Measurements from ENCODE around the gene ZNF664. TPM values are rescaled to one million over a fixed set of nuclear protein-coding genes. Genes with fewer than 3 reads are reported as not detected.

The ZNF664 gene
- total RNA-seq, 1 donor from 2014 or later = 68.1 TPM

- no peak for DNase-seq (ENCODE audit: low spot score)
- Mint-ChIP-seq H3K36me3 (ENCODE audit: low read depth) (peaks cover 13% of the 10 kb centered on the region), H3K27ac (peak overlapping the region; percentile 70), H3K4me3 (peak overlapping the region; percentile 72), H3K9me3 (no peaks in the 10 kb centered on the region), H3K27me3 (ENCODE audit: insufficient read depth) (peaks cover 5% of the 10 kb centered on the region), H3K4me1 (ENCODE audit: low read depth) (peaks cover 28% of the 10 kb centered on the region)
- intact Hi-C loops (cut with micrococcal nuclease) = no loop called here
Observed at GRCh38 chr12:123936956-123937706, 35.9 kb upstream of the ZNF664 start.

- peaks cover 17% of the 10 kb centered on the region for H3K36me3 Mint-ChIP-seq (ENCODE audit: low read depth)
- peak overlapping the region; percentile 70 for H3K27ac Mint-ChIP-seq
- peak; percentile 47 for DNase-seq (ENCODE audit: low spot score)
- peaks cover 5% of the 10 kb centered on the region for H3K27me3 Mint-ChIP-seq (ENCODE audit: insufficient read depth)
- peak overlapping the region; percentile 68 for H3K4me3 Mint-ChIP-seq
- intact Hi-C loops (cut with micrococcal nuclease) = loop anchor here (2.0 kb wide), 1 partner anchor 33 kb away; no protein-coding TSS in a partner anchor
- peaks cover 21% of the 10 kb centered on the region for H3K4me1 Mint-ChIP-seq (ENCODE audit: low read depth)
- no peaks in the 10 kb centered on the region for H3K9me3 Mint-ChIP-seq
Observed at GRCh38 chr12:123937707-123938591, 35.1 kb upstream of the ZNF664 start.

- DNase-seq (ENCODE audit: low spot score) = no peak
- Mint-ChIP-seq H3K27ac (peak overlapping the region; percentile 70), H3K4me3 (peak overlapping the region; percentile 68), H3K27me3 (ENCODE audit: insufficient read depth) (no peaks in the 10 kb centered on the region), H3K9me3 (no peaks in the 10 kb centered on the region), H3K36me3 (ENCODE audit: low read depth) (peaks cover 17% of the 10 kb centered on the region), H3K4me1 (ENCODE audit: low read depth) (peaks cover 21% of the 10 kb centered on the region)
- intact Hi-C loops (cut with micrococcal nuclease) = loop anchor here (2.0 kb wide), 1 partner anchor 34 kb away; no protein-coding TSS in a partner anchor
Observed at GRCh38 chr12:123938679-123939480, 34.1 kb upstream of the ZNF664 start.

- H3K27me3 Mint-ChIP-seq (ENCODE audit: insufficient read depth) = no peaks in the 10 kb centered on the region
- DNase-seq (ENCODE audit: low spot score) = no peak
- intact Hi-C loops (cut with micrococcal nuclease) = loop anchor here (2.0 kb wide), 1 partner anchor 35 kb away; no protein-coding TSS in a partner anchor
- H3K4me3 Mint-ChIP-seq = no peak overlapping the region
- peaks cover 21% of the 10 kb centered on the region for H3K4me1 Mint-ChIP-seq (ENCODE audit: low read depth)
- H3K27ac Mint-ChIP-seq = no peak overlapping the region
- H3K36me3 Mint-ChIP-seq (ENCODE audit: low read depth) = peaks cover 17% of the 10 kb centered on the region
- H3K9me3 Mint-ChIP-seq = no peaks in the 10 kb centered on the region
Observed at GRCh38 chr12:123939716-123940626, 33.0 kb upstream of the ZNF664 start.

GRCh38 chr12:123940627-123940966 lies 32.4 kb upstream of the ZNF664 start:
- Mint-ChIP-seq H3K4me1 (ENCODE audit: low read depth) (peaks cover 21% of the 10 kb centered on the region), H3K27ac (no peak overlapping the region), H3K27me3 (ENCODE audit: insufficient read depth) (no peaks in the 10 kb centered on the region), H3K36me3 (ENCODE audit: low read depth) (peaks cover 17% of the 10 kb centered on the region), H3K9me3 (no peaks in the 10 kb centered on the region), H3K4me3 (no peak overlapping the region)
- DNase-seq (ENCODE audit: low spot score) = no peak
- intact Hi-C loops (cut with micrococcal nuclease) = no loop called here

GRCh38 chr12:123941000-123941399 lies 32.0 kb upstream of the ZNF664 start:
- no peak overlapping the region for H3K4me3 Mint-ChIP-seq
- H3K4me1 Mint-ChIP-seq (ENCODE audit: low read depth) = peaks cover 21% of the 10 kb centered on the region
- intact Hi-C loops (cut with micrococcal nuclease) = no loop called here
- H3K9me3 Mint-ChIP-seq = no peaks in the 10 kb centered on the region
- peaks cover 18% of the 10 kb centered on the region for H3K36me3 Mint-ChIP-seq (ENCODE audit: low read depth)
- no peaks in the 10 kb centered on the region for H3K27me3 Mint-ChIP-seq (ENCODE audit: insufficient read depth)
- H3K27ac Mint-ChIP-seq = no peak overlapping the region
- no peak for DNase-seq (ENCODE audit: low spot score)

GRCh38 chr12:123941624-123942237 lies 31.3 kb upstream of the ZNF664 start:
- H3K27me3 Mint-ChIP-seq (ENCODE audit: insufficient read depth) = no peaks in the 10 kb centered on the region
- intact Hi-C loops (cut with micrococcal nuclease) = no loop called here
- peaks cover 21% of the 10 kb centered on the region for H3K4me1 Mint-ChIP-seq (ENCODE audit: low read depth)
- no peak overlapping the region for H3K4me3 Mint-ChIP-seq
- no peaks in the 10 kb centered on the region for H3K9me3 Mint-ChIP-seq
- H3K36me3 Mint-ChIP-seq (ENCODE audit: low read depth) = peaks cover 14% of the 10 kb centered on the region
- no peak for DNase-seq (ENCODE audit: low spot score)
- H3K27ac Mint-ChIP-seq = no peak overlapping the region

GRCh38 chr12:123942238-123942653 lies 30.8 kb upstream of the ZNF664 start:
- Mint-ChIP-seq H3K36me3 (ENCODE audit: low read depth) (peaks cover 14% of the 10 kb centered on the region), H3K4me1 (ENCODE audit: low read depth) (peaks cover 21% of the 10 kb centered on the region), H3K9me3 (no peaks in the 10 kb centered on the region), H3K27ac (no peak overlapping the region), H3K4me3 (no peak overlapping the region), H3K27me3 (ENCODE audit: insufficient read depth) (no peaks in the 10 kb centered on the region)
- DNase-seq (ENCODE audit: low spot score) = no peak
- intact Hi-C loops (cut with micrococcal nuclease) = no loop called here

GRCh38 chr12:123942911-123943648 lies 29.9 kb upstream of the ZNF664 start:
- intact Hi-C loops (cut with micrococcal nuclease) = no loop called here
- no peaks in the 10 kb centered on the region for H3K27me3 Mint-ChIP-seq (ENCODE audit: insufficient read depth)
- no peak overlapping the region for H3K4me3 Mint-ChIP-seq
- no peak for DNase-seq (ENCODE audit: low spot score)
- no peak overlapping the region for H3K27ac Mint-ChIP-seq
- H3K9me3 Mint-ChIP-seq = no peaks in the 10 kb centered on the region
- peaks cover 11% of the 10 kb centered on the region for H3K36me3 Mint-ChIP-seq (ENCODE audit: low read depth)
- H3K4me1 Mint-ChIP-seq (ENCODE audit: low read depth) = peaks cover 12% of the 10 kb centered on the region

GRCh38 chr12:123943816-123944215 lies 29.2 kb upstream of the ZNF664 start:
- Mint-ChIP-seq H3K4me3 (no peak overlapping the region), H3K36me3 (ENCODE audit: low read depth) (peaks cover 11% of the 10 kb centered on the region), H3K9me3 (no peaks in the 10 kb centered on the region), H3K27ac (no peak overlapping the region), H3K4me1 (ENCODE audit: low read depth) (peaks cover 5% of the 10 kb centered on the region), H3K27me3 (ENCODE audit: insufficient read depth) (no peaks in the 10 kb centered on the region)
- intact Hi-C loops (cut with micrococcal nuclease) = no loop called here
- DNase-seq (ENCODE audit: low spot score) = no peak

GRCh38 chr12:123944696-123945095 lies 28.3 kb upstream of the ZNF664 start:
- Mint-ChIP-seq H3K9me3 (no peaks in the 10 kb centered on the region), H3K4me1 (ENCODE audit: low read depth) (no peaks in the 10 kb centered on the region), H3K27ac (no peak overlapping the region), H3K27me3 (ENCODE audit: insufficient read depth) (no peaks in the 10 kb centered on the region), H3K36me3 (ENCODE audit: low read depth) (peaks cover 11% of the 10 kb centered on the region), H3K4me3 (no peak overlapping the region)
- intact Hi-C loops (cut with micrococcal nuclease) = no loop called here
- DNase-seq (ENCODE audit: low spot score) = no peak
